CD14-positive monocyte (primary cell): Measurements from ENCODE around the gene CFL1. TPM values are rescaled to one million over a fixed set of nuclear protein-coding genes. Genes with fewer than 3 reads are reported as not detected.
A peak's percentile ranks its signal among the peaks of the same experiment; 100 is the strongest.

Experiments used
- DNase-seq, 3 donors: peaks; one replicate each; pipeline ENCODE4 v3.0.0-alpha.2; 2011 to 2022
- H2AFZ ChIP-seq: 2 replicates; pipeline ENCODE4 v1.6.0; 2012; ENCODE audit warnings: mild to moderate bottlenecking, low read depth, low read length, inconsistent platforms; ENCODE audit not compliant: insufficient read depth, poor library complexity, severe bottlenecking
- H3K27ac ChIP-seq, 2 donors: 1 replicate in 1 of 2; 2 replicates in 1 of 2; pipeline ENCODE4 v1.5.1; 2012 to 2013; ENCODE audit warnings: low read length in 2 of 2, control low read depth in 1 of 2, inconsistent platforms in 1 of 2, low read depth in 1 of 2, mild to moderate bottlenecking in 1 of 2
- H3K27me3 ChIP-seq, 2 donors: one replicate each; pipeline versions ENCODE4 v1.6.0 to v1.6.1; 2011 to 2013; ENCODE audit warnings: low read length in 2 of 2; ENCODE audit not compliant: control insufficient read depth in 2 of 2, insufficient read depth in 2 of 2
- H3K36me3 ChIP-seq, 2 donors: replicated peaks in 1 of 2; 1 replicate in 1 of 2; 2 replicates in 1 of 2; pipeline versions ENCODE4 v1.5.1 to v1.6.1; 2012 to 2013; ENCODE audit warnings: low read length in 2 of 2, control low read depth in 1 of 2, inconsistent platforms in 1 of 2, mild to moderate bottlenecking in 1 of 2; ENCODE audit not compliant: insufficient read depth in 2 of 2, control insufficient read depth in 1 of 2
- H3K4me1 ChIP-seq, 2 donors: 1 replicate in 1 of 2; 2 replicates in 1 of 2; pipeline versions ENCODE4 v1.5.1 to v1.6.1; 2012 to 2013; ENCODE audit warnings: low read length in 2 of 2, control low read depth in 1 of 2, inconsistent platforms in 1 of 2, mild to moderate bottlenecking in 1 of 2, moderate library complexity in 1 of 2; ENCODE audit not compliant: insufficient read depth in 2 of 2, control insufficient read depth in 1 of 2
- H3K4me2 ChIP-seq: replicated peaks from 2 replicates; pipeline ENCODE3; 2012; ENCODE audit warnings: low read length, moderate library complexity, mild to moderate bottlenecking; ENCODE audit not compliant: poor library complexity, severe bottlenecking; ENCODE audit errors: extremely low read depth
- H3K4me3 ChIP-seq, 3 experiments: fragments of 200-600 bp in 1 of 3; sonication (generic) in 1 of 3; replicated peaks in 1 of 3; 1 replicate in 2 of 3; 2 replicates in 1 of 3; pipeline ENCODE4 v1.5.1; 2011 to 2013; ENCODE audit warnings: low read length in 3 of 3, mild to moderate bottlenecking in 3 of 3, control low read depth in 2 of 3, low read depth in 2 of 3, inconsistent platforms in 1 of 3, moderate library complexity in 1 of 3
- H3K79me2 ChIP-seq: 2 replicates; pipeline ENCODE4 v1.6.0; 2012; ENCODE audit warnings: mild to moderate bottlenecking, control low read depth, inconsistent platforms, low read length, moderate library complexity; ENCODE audit not compliant: insufficient read depth
- H3K9ac ChIP-seq: 2 replicates; pipeline ENCODE4 v1.6.0; 2017; ENCODE audit warnings: low read length, mild to moderate bottlenecking; ENCODE audit not compliant: insufficient read depth, poor library complexity, severe bottlenecking
- H3K9me3 ChIP-seq, 2 donors: replicated peaks in 1 of 2; 1 replicate in 1 of 2; 2 replicates in 1 of 2; pipeline versions ENCODE4 v1.5.1 to v1.6.1; 2012 to 2013; ENCODE audit warnings: low read length in 2 of 2, control low read depth in 1 of 2; ENCODE audit not compliant: control insufficient read depth in 1 of 2, insufficient read depth in 1 of 2
- H4K20me1 ChIP-seq: 2 replicates; pipeline ENCODE4 v1.6.0; 2012; ENCODE audit warnings: mild to moderate bottlenecking, low read length, control low read depth, moderate library complexity; ENCODE audit not compliant: insufficient read depth
- H3K27ac Mint-ChIP-seq, 7 donors: one replicate each; pipeline ENCODE4 v1.8.0; 2020; ENCODE audit warnings: mild to moderate bottlenecking in 7 of 7, mixed read lengths in 7 of 7, moderate library complexity in 6 of 7, inconsistent platforms in 2 of 7
- H3K27me3 Mint-ChIP-seq, 3 donors: one replicate each; pipeline ENCODE4 v1.8.0; 2021 to 2022; ENCODE audit warnings: low read depth in 3 of 3, mild to moderate bottlenecking in 3 of 3, mixed read lengths in 3 of 3, moderate library complexity in 3 of 3, inconsistent platforms in 1 of 3
- H3K36me3 Mint-ChIP-seq, 2 donors: one replicate each; pipeline ENCODE4 v1.8.0; 2020; ENCODE audit warnings: mixed read lengths in 2 of 2, inconsistent platforms in 1 of 2, mild to moderate bottlenecking in 1 of 2
- H3K4me1 Mint-ChIP-seq: one replicate; pipeline ENCODE4 v1.8.0; 2020; ENCODE audit warnings: mild to moderate bottlenecking, mixed read lengths
- H3K4me3 Mint-ChIP-seq, 2 donors: one replicate each; pipeline ENCODE4 v1.8.0; 2020; ENCODE audit warnings: mild to moderate bottlenecking in 2 of 2, mixed read lengths in 2 of 2, moderate library complexity in 1 of 2
- H3K9me3 Mint-ChIP-seq, 7 donors: one replicate each; pipeline ENCODE4 v1.8.0; 2020 to 2022; ENCODE audit warnings: mixed read lengths in 7 of 7, mild to moderate bottlenecking in 6 of 7, moderate library complexity in 6 of 7, inconsistent platforms in 2 of 7
- WGBS: methylation state at CpG from one replicate; pipeline ENCODE4 v1.1.5; 2013; ENCODE audit warnings: missing lambda C conversion rate; ENCODE audit not compliant: insufficient coverage; 5-methylcytosine and 5-hydroxymethylcytosine counted together
- intact Hi-C, 2 donors: fragments of 100-400 bp; cut with micrococcal nuclease; formaldehyde crosslinking; loops; one replicate each; pipeline versions ENCODE4 v1.15.0 to v1.15.1; 2023
- polyA plus RNA-seq, 3 donors: library from polyadenylated mRNA; depleted of rRNA in 1 of 3; unstranded in 2 of 3; stranded (reverse) in 1 of 3; fragments of 300-500 nt in 2 of 3; fragments of >200 nt in 1 of 3; fragmentation: Illumina TruSeq in 2 of 3; gene quantifications; 1 replicate in 2 of 3; 2 replicates in 1 of 3; pipeline ENCODE4 v1.2.3, GENCODE V29; 2012 to 2021
- TF ChIP-seq, protein P1 (sequence below): fragments of 200-600 bp; IDR thresholded peaks from one replicate; pipeline ENCODE4 v1.8.0; 2022; ENCODE audit warnings: antibody characterized with exemption, mild to moderate bottlenecking

CFL1 gene
- polyA plus RNA-seq, 3 donors = 1,281 to 2,233 (median 1,889) TPM

DNA sequence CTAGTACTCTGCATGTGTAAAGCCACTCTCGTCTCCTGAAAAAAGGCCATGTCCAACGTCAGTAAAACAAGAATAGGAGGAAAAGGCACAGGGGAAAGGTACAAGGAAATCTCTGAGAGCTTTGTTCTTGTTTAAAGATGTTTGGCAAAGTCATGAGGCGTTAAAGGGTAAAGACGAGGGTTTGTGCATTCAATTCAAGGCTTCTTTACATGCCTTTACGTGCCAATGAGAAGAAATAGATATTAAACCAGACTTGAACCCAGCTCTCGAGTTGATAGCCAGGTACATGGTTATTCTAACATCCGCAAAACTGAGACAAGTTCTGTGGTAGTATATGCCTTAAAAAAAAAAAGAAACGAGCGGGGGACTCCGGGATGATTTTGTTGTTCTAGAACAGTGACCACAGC is 704 bp upstream of the CFL1 start:
- Histone ChIP-seq H3K27ac (peak overlapping the region; percentile 86 to 95), H3K4me2 (peak overlapping the region; percentile 96), H4K20me1 (peaks cover 68% of the 10 kb centered on the region), H3K36me3 (peaks cover 42 to 51% of the 10 kb centered on the region in 2 donors), H3K9ac (no peak overlapping the region), H2AFZ (peak overlapping the region; percentile 87), H3K4me1 (peaks cover 41 to 56% of the 10 kb centered on the region in 2 donors), H3K4me3 (peak overlapping the region; percentile 59 to 98 (median 92)), H3K9me3 (no peaks in the 10 kb centered on the region), H3K79me2 (peaks cover 74% of the 10 kb centered on the region), H3K27me3 (no peaks in the 10 kb centered on the region)
- peaks cover 54% of the 10 kb centered on the region for H3K4me1 Mint-ChIP-seq
- intact Hi-C loops = loop anchor here in 1 of 2 donors (2.0 kb wide), 1 partner anchor 14 kb away; the partner anchor contains the start of gene EFEMP2
- 1% methylated on average over 5 of the region's 10 CpGs for WGBS
- peak overlapping the region; percentile 91 to 96 for H3K4me3 Mint-ChIP-seq
- no peak for DNase-seq
- TF ChIP-seq, protein P1, sequence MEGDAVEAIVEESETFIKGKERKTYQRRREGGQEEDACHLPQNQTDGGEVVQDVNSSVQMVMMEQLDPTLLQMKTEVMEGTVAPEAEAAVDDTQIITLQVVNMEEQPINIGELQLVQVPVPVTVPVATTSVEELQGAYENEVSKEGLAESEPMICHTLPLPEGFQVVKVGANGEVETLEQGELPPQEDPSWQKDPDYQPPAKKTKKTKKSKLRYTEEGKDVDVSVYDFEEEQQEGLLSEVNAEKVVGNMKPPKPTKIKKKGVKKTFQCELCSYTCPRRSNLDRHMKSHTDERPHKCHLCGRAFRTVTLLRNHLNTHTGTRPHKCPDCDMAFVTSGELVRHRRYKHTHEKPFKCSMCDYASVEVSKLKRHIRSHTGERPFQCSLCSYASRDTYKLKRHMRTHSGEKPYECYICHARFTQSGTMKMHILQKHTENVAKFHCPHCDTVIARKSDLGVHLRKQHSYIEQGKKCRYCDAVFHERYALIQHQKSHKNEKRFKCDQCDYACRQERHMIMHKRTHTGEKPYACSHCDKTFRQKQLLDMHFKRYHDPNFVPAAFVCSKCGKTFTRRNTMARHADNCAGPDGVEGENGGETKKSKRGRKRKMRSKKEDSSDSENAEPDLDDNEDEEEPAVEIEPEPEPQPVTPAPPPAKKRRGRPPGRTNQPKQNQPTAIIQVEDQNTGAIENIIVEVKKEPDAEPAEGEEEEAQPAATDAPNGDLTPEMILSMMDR = no peak
- peaks cover 0 to 2% (median 1%) of the 10 kb centered on the region in 3 donors for H3K27me3 Mint-ChIP-seq
- peaks cover 42 to 54% of the 10 kb centered on the region in 2 donors for H3K36me3 Mint-ChIP-seq
- peak overlapping the region; percentile 89 to 99 (median 96) for H3K27ac Mint-ChIP-seq
- peaks cover 0 to 5% (median 0%) of the 10 kb centered on the region in 7 donors for H3K9me3 Mint-ChIP-seq

DNA sequence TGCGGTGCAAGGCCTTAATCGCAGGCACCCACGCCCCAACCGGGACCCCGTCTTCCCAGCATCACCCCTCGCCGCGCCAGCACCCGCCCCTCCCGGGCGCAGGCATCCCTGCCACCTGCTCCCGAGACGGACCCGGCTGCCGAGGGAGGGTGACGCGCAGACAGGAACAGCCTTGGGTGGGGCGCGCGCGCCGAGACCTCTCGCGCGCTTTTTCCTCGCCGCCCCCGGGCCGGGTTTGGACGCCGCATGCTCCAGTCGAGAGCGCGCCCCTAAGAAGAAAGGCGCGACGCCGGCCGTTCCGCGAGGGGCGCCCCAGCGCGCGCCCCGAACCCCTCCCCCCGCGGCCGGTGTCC is 504 bp downstream of the CFL1 start:
- H3K9me3 Mint-ChIP-seq = peaks cover 0 to 5% (median 0%) of the 10 kb centered on the region in 7 donors
- H3K36me3 Mint-ChIP-seq = peaks cover 38 to 53% of the 10 kb centered on the region in 2 donors
- H3K4me2 ChIP-seq = peak overlapping the region; percentile 96
- DNase-seq = no peak
- peak overlapping the region; percentile 76 to 98 (median 91) for H3K4me3 ChIP-seq
- H3K4me3 Mint-ChIP-seq = peak overlapping the region; percentile 87 to 94
- no peaks in the 10 kb centered on the region for H3K27me3 ChIP-seq
- H3K9me3 ChIP-seq = no peaks in the 10 kb centered on the region
- peak overlapping the region; percentile 85 for H3K9ac ChIP-seq
- under 1% methylated on average over 49 of the region's 49 CpGs for WGBS
- peak overlapping the region; percentile 79 for H2AFZ ChIP-seq
- peaks cover 41 to 56% of the 10 kb centered on the region in 2 donors for H3K4me1 ChIP-seq
- peak overlapping the region; percentile 62 to 97 (median 95) for H3K27ac Mint-ChIP-seq
- TF ChIP-seq, protein P1 = no peak
- peak overlapping the region; percentile 89 to 93 for H3K27ac ChIP-seq
- H3K36me3 ChIP-seq = peaks cover 42 to 51% of the 10 kb centered on the region in 2 donors
- peaks cover 56% of the 10 kb centered on the region for H3K4me1 Mint-ChIP-seq
- H3K27me3 Mint-ChIP-seq = peaks cover 0 to 2% (median 1%) of the 10 kb centered on the region in 3 donors
- H3K79me2 ChIP-seq = peaks cover 70% of the 10 kb centered on the region
- H4K20me1 ChIP-seq = peaks cover 69% of the 10 kb centered on the region
- intact Hi-C loops = no loop called here
